ENCODE results near the gene SLC38A10. TPM values are rescaled to one million over a fixed set of nuclear protein-coding genes. Genes with fewer than 3 reads are reported as not detected.

Gene SLC38A10
- total and polyA plus RNA-seq, 2 of the 13 experiments (the other 11 are each of a cell fraction or from before 2014, with no cell fraction given) = 23.4 to 55.8 TPM

- TF ChIP-seq ARID4A (CRISPR knock-in tag; IDR thresholded peaks at IDR 0.05; ENCODE audit: borderline replicate concordance) (peak; percentile 80; the same call in 1 of the 2 replicates), ELK4 (CRISPR knock-in tag; IDR thresholded peaks at IDR 0.05; ENCODE audit: borderline replicate concordance) (no peak), HCFC1 (IDR thresholded peaks at IDR 0.05; ENCODE audit: low read depth, low read length) (no peak; the same call in 1 of the 2 replicates), ZNF337 (CRISPR knock-in tag; IDR thresholded peaks at IDR 0.05; ENCODE audit: borderline replicate concordance, low read depth) (peak; percentile 76; the same call in 1 of the 2 replicates), ZNF710 (CRISPR knock-in tag; IDR thresholded peaks at IDR 0.05; ENCODE audit: borderline replicate concordance) (no peak), TAF15 (IDR thresholded peaks at IDR 0.05; ENCODE audit: low read depth, low read length, poor library complexity, severe bottlenecking) (peak; percentile 75), ATF2 (CRISPR knock-in tag; IDR thresholded peaks at IDR 0.05) (no peak), ZNF354B (CRISPR knock-in tag; IDR thresholded peaks at IDR 0.05) (peak; percentile 98), BRF2 (CRISPR knock-in tag; IDR thresholded peaks at IDR 0.05) (0 out of 2 replicates have a peak, but pooled peaks have one; percentile 59), ZNF652 (CRISPR knock-in tag; IDR thresholded peaks at IDR 0.05; ENCODE audit: borderline replicate concordance, low read depth) (no peak), DMAP1 (CRISPR knock-in tag; IDR thresholded peaks at IDR 0.05) (peak; percentile 79), MAFK (conservative IDR thresholded peaks at IDR 0.05 in 1 of 2, IDR thresholded peaks at IDR 0.05 in 1 of 2; ENCODE audit: low read length in 2 of 2) (no peak)
Measured at GRCh38 chr17:81222906-81223761, 72.0 kb downstream of the SLC38A10 start, which contains the start of gene CEP131 (continued).

Data from HepG2 (cell line).